WTC11 (cell line): ENCODE results near the gene SRXN1. TPM values are rescaled to one million over a fixed set of nuclear protein-coding genes. Genes with fewer than 3 reads are reported as not detected.

ENCODE experiments used
- ATAC-seq: fragments of 200-7000 bp; cut with Tn5 transposase; 2 replicates; pipeline ENCODE4 v1.10.0; 2021; ENCODE audit warnings: mild to moderate bottlenecking, moderate library complexity
- CTCF ChIA-PET: fragments of 300-600 bp; sonication (Branson Sonifier 250); formaldehyde crosslinking; loops from one replicate; lab custom pipeline; 2021; ENCODE audit warnings: antibody characterized with exemption; lab: Charles Lee
- POLR2A ChIA-PET: fragments of 350-600 bp; sonication (Branson Sonifier 250); formaldehyde crosslinking; loops from one replicate; lab custom pipeline; 2021; ENCODE audit warnings: antibody characterized with exemption; lab: Charles Lee
- DNase-seq: peaks from one replicate; pipeline ENCODE4 v3.0.0; 2021; ENCODE audit warnings: low spot score
- H3K27ac Mint-ChIP-seq: 2 replicates; pipeline ENCODE4 v1.8.0; 2021; ENCODE audit warnings: mixed read lengths
- H3K27me3 Mint-ChIP-seq: 2 replicates; pipeline ENCODE4 v1.8.0; 2021; ENCODE audit warnings: low read depth, mild to moderate bottlenecking, moderate library complexity, mixed read lengths
- H3K36me3 Mint-ChIP-seq: 2 replicates; pipeline ENCODE4 v1.8.0; 2021; ENCODE audit warnings: mixed read lengths
- H3K4me1 Mint-ChIP-seq: 2 replicates; pipeline ENCODE4 v1.8.0; 2022; ENCODE audit warnings: mixed read lengths
- H3K4me3 Mint-ChIP-seq: 2 replicates; pipeline ENCODE4 v1.8.0; 2021; ENCODE audit warnings: mild to moderate bottlenecking, moderate library complexity, mixed read lengths
- H3K9me3 Mint-ChIP-seq: 2 replicates; pipeline ENCODE4 v1.8.0; 2021; ENCODE audit warnings: mixed read lengths
- CDX4 ChIP-seq: fragments of 250-450 bp; sonication (Bioruptor Pico); IDR thresholded peaks from 2 replicates; pipeline ENCODE4 v1.9.0; 2021; ENCODE audit warnings: moderate library complexity, mild to moderate bottlenecking, inconsistent platforms, borderline replicate concordance
- GTF2I ChIP-seq: fragments of 250-450 bp; sonication (Bioruptor Pico); conservative IDR thresholded peaks from 2 replicates; pipeline ENCODE4 v1.4.0; 2021; ENCODE audit warnings: mild to moderate bottlenecking
- JUN ChIP-seq: sonication (generic); formaldehyde crosslinking; IDR thresholded peaks from 2 replicates; pipeline ENCODE4 v1.8.0; 2023; ENCODE audit warnings: mild to moderate bottlenecking, missing genetic modification reagents
- MXD4 ChIP-seq: fragments of 250-450 bp; sonication (Bioruptor Pico); IDR thresholded peaks from 2 replicates; pipeline ENCODE4 v1.8.0; 2021; ENCODE audit warnings: mild to moderate bottlenecking, moderate library complexity, borderline replicate concordance
- PRRX2 ChIP-seq: fragments of 250-450 bp; sonication (Bioruptor Pico); IDR thresholded peaks from 2 replicates; pipeline ENCODE4 v1.8.0; 2021; ENCODE audit warnings: mild to moderate bottlenecking
- SP1 ChIP-seq: sonication (generic); formaldehyde crosslinking; conservative IDR thresholded peaks from 2 replicates; pipeline ENCODE4 v1.8.1; 2022; ENCODE audit warnings: missing genetic modification reagents
- ZNF219 ChIP-seq: sonication (generic); formaldehyde crosslinking; IDR thresholded peaks from 2 replicates; pipeline ENCODE4 v1.8.0; 2023; ENCODE audit warnings: missing genetic modification reagents, mild to moderate bottlenecking, borderline replicate concordance
- ZNF232 ChIP-seq: sonication (generic); formaldehyde crosslinking; IDR thresholded peaks from 2 replicates; pipeline ENCODE4 v1.8.0; 2022; ENCODE audit warnings: mild to moderate bottlenecking, missing genetic modification reagents
- ZNF317 ChIP-seq: sonication (generic); formaldehyde crosslinking; IDR thresholded peaks from 2 replicates; pipeline ENCODE4 v1.8.1; 2023; ENCODE audit warnings: low read depth, mild to moderate bottlenecking, moderate library complexity, missing genetic modification reagents, borderline replicate concordance
- ZNF423 ChIP-seq: fragments of 250-450 bp; sonication (Bioruptor Pico); IDR thresholded peaks from 2 replicates; pipeline ENCODE4 v2.1.2; 2022; ENCODE audit warnings: mild to moderate bottlenecking, moderate library complexity
- ZNF532 ChIP-seq: fragments of 250-450 bp; sonication (Bioruptor Pico); IDR thresholded peaks from 2 replicates; pipeline ENCODE4 v1.9.0; 2021; ENCODE audit warnings: mild to moderate bottlenecking, borderline replicate concordance
- ZNF671 ChIP-seq: fragments of 250-450 bp; sonication (Bioruptor Pico); IDR thresholded peaks from 2 replicates; pipeline ENCODE4 v1.8.0; 2021; ENCODE audit warnings: mild to moderate bottlenecking
- total RNA-seq: library from RNA; stranded (reverse); gene quantifications from 3 replicates; pipeline ENCODE4 v1.2.3, GENCODE V29; 2021
- TF ChIP-seq, protein P1 (sequence below): sonication (generic); formaldehyde crosslinking; conservative IDR thresholded peaks from 2 replicates; pipeline ENCODE4 v1.8.1; 2022; ENCODE audit warnings: mild to moderate bottlenecking, missing genetic modification reagents
- TF ChIP-seq, protein P2 (sequence below): fragments of 200-600 bp; IDR thresholded peaks from 2 replicates; pipeline ENCODE4 v1.8.0; 2022; ENCODE audit warnings: antibody characterized with exemption

SRXN1 gene
- total RNA-seq, 1 experiment from 2014 or later = 23.0 TPM

GRCh38 chr20:634148-634925 lies 18.7 kb downstream of the SRXN1 start:
- POLR2A ChIA-PET = no interaction called here
- no peaks in the 10 kb centered on the region; the same call in none of the 2 replicates for H3K27me3 Mint-ChIP-seq
- no peak overlapping the region for H3K27ac Mint-ChIP-seq
- H3K36me3 Mint-ChIP-seq = no peaks in the 10 kb centered on the region
- no peak overlapping the region for H3K4me3 Mint-ChIP-seq
- ATAC-seq = peak; percentile 30
- CTCF ChIA-PET = interaction anchor here (1.0 to 2.2 kb wide), 3 partner anchors 11 to 104 kb away, joined by 3 to 10 read pairs (median 5); no protein-coding TSS in a partner anchor
- no peaks in the 10 kb centered on the region for H3K9me3 Mint-ChIP-seq
- no peak for TF ChIP-seq JUN (CRISPR knock-in tag)
- TF ChIP-seq, all 79 proteins: peak for 0
- no peak for DNase-seq
- H3K4me1 Mint-ChIP-seq = peaks cover 6% of the 10 kb centered on the region; the same call in 1 of the 2 replicates

GRCh38 chr20:631101-631500 lies 21.9 kb downstream of the SRXN1 start:
- Mint-ChIP-seq H3K9me3 (no peaks in the 10 kb centered on the region), H3K4me1 (peaks cover 6% of the 10 kb centered on the region; the same call in 1 of the 2 replicates), H3K27me3 (no peaks in the 10 kb centered on the region; the same call in none of the 2 replicates), H3K4me3 (no peak overlapping the region), H3K27ac (no peak overlapping the region), H3K36me3 (no peaks in the 10 kb centered on the region)
- CTCF ChIA-PET = interaction anchor here (1.4 to 2.0 kb wide), 2 partner anchors 14 to 54 kb away, joined by 9 to 18 read pairs; no protein-coding TSS in a partner anchor
- POLR2A ChIA-PET = no interaction called here
- no peak for DNase-seq
- ATAC-seq = no peak
- no peak for TF ChIP-seq CDX4 (CRISPR knock-in tag)
- no peak for TF ChIP-seq ZNF671 (CRISPR knock-in tag)
- TF ChIP-seq SP1 (CRISPR knock-in tag) = no peak
- TF ChIP-seq ZNF423 (CRISPR knock-in tag) = no peak
- no peak for TF ChIP-seq MXD4 (CRISPR knock-in tag)
- TF ChIP-seq ZNF219 (CRISPR knock-in tag) = no peak
- no peak for TF ChIP-seq GTF2I (CRISPR knock-in tag)
- TF ChIP-seq PRRX2 (CRISPR knock-in tag) = no peak
- TF ChIP-seq, protein P1, sequence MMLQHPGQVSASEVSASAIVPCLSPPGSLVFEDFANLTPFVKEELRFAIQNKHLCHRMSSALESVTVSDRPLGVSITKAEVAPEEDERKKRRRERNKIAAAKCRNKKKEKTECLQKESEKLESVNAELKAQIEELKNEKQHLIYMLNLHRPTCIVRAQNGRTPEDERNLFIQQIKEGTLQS (CRISPR knock-in tag) = no peak
- TF ChIP-seq ZNF532 (CRISPR knock-in tag) = no peak
- TF ChIP-seq ZNF317 (CRISPR knock-in tag) = no peak

DNA sequence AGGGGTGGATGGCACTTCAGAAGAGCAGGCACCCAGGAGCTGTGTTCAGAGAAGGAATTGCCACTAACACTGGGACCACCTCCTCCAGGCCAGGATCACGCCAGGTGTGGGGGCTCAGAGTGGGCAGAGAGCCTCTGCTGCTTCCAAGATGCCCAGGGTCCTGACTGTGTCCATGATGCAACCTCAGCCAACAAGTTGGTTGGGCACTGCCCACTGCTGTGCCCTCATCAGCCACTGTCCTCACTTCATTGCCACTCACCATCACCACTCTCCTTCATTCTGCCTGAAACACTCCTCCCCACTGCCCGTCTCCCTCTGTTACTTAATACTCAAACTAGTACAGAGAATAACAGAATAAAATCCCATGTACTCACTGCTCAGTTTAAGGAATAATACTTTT lies 26.4 kb downstream of the SRXN1 start:
- no peak for TF ChIP-seq ZNF232
- TF ChIP-seq, protein P2, sequence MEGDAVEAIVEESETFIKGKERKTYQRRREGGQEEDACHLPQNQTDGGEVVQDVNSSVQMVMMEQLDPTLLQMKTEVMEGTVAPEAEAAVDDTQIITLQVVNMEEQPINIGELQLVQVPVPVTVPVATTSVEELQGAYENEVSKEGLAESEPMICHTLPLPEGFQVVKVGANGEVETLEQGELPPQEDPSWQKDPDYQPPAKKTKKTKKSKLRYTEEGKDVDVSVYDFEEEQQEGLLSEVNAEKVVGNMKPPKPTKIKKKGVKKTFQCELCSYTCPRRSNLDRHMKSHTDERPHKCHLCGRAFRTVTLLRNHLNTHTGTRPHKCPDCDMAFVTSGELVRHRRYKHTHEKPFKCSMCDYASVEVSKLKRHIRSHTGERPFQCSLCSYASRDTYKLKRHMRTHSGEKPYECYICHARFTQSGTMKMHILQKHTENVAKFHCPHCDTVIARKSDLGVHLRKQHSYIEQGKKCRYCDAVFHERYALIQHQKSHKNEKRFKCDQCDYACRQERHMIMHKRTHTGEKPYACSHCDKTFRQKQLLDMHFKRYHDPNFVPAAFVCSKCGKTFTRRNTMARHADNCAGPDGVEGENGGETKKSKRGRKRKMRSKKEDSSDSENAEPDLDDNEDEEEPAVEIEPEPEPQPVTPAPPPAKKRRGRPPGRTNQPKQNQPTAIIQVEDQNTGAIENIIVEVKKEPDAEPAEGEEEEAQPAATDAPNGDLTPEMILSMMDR = no peak
- Mint-ChIP-seq H3K27me3 (no peaks in the 10 kb centered on the region; the same call in none of the 2 replicates), H3K4me3 (no peak overlapping the region), H3K4me1 (peaks cover 8% of the 10 kb centered on the region), H3K9me3 (no peaks in the 10 kb centered on the region), H3K27ac (no peak overlapping the region), H3K36me3 (no peaks in the 10 kb centered on the region)
- DNase-seq (no peak), ATAC-seq (no peak)
- ChIA-PET POLR2A (interaction anchor here (0.5 kb wide), 1 partner anchor 101 kb away, joined by 3 read pairs; no protein-coding TSS in a partner anchor), CTCF (interaction anchor here (1.2 kb wide), 1 partner anchor 9 kb away, joined by 3 read pairs; no protein-coding TSS in a partner anchor)
